B cell (primary cell): ENCODE measurements around the gene IKBKG. TPM values are rescaled to one million over a fixed set of nuclear protein-coding genes. Genes with fewer than 3 reads are reported as not detected.
"Not testable (repeated sequence)": the region's sequence is repeated elsewhere in the genome, so short reads cannot be mapped to it uniquely, and the experiment has no call there.

Source experiments
- ATAC-seq: fragments of 200-7000 bp; cut with Tn5 transposase; one replicate; pipeline ENCODE4 v1.10.0; 2021; ENCODE audit warnings: low read depth, mild to moderate bottlenecking, moderate number of reproducible peaks, moderate library complexity
- CTCF ChIA-PET: fragments of 350-600 bp; sonication (Branson Sonifier 250); formaldehyde crosslinking; loops from one replicate; lab custom pipeline; 2021; ENCODE audit warnings: antibody characterized with exemption, inconsistent platforms; lab: Charles Lee
- POLR2A ChIA-PET: fragments of 350-600 bp; sonication (Branson Sonifier 250); formaldehyde crosslinking; loops from one replicate; lab custom pipeline; 2021; ENCODE audit warnings: antibody characterized with exemption; lab: Charles Lee
- DNase-seq: peaks from one replicate; pipeline ENCODE4 v3.0.0; 2013
- H2AFZ ChIP-seq: 2 replicates; pipeline ENCODE4 v1.6.1; 2012; ENCODE audit warnings: mild to moderate bottlenecking, low read depth, low read length; ENCODE audit not compliant: insufficient read depth, poor library complexity, severe bottlenecking
- H3K27ac ChIP-seq, 2 donors: 1 replicate in 1 of 2; 2 replicates in 1 of 2; pipeline ENCODE4 v1.5.1; 2012 to 2013; ENCODE audit warnings: low read length in 2 of 2, mild to moderate bottlenecking in 2 of 2, moderate library complexity in 1 of 2
- H3K27me3 ChIP-seq, 4 experiments: fragments of 200-600 bp in 1 of 4; sonication (generic) in 1 of 4; replicated peaks in 1 of 4; 1 replicate in 2 of 4; 2 replicates in 2 of 4; pipeline versions ENCODE4 v1.6.1 to v1.7.0; 2013 to 2016; ENCODE audit warnings: low read length in 3 of 4, mild to moderate bottlenecking in 2 of 4, mixed read lengths in 1 of 4, moderate library complexity in 1 of 4; ENCODE audit not compliant: insufficient read depth in 4 of 4, control insufficient read depth in 3 of 4; ENCODE audit errors: control extremely low read depth in 1 of 4
- H3K36me3 ChIP-seq, 2 experiments: replicated peaks in 1 of 2; 1 replicate in 1 of 2; 2 replicates in 1 of 2; pipeline versions ENCODE4 v1.6.1 to v1.7.1; 2013; ENCODE audit warnings: low read length in 1 of 2; ENCODE audit not compliant: insufficient read depth in 2 of 2, control insufficient read depth in 1 of 2; ENCODE audit errors: control extremely low read depth in 1 of 2, extremely low read depth in 1 of 2
- H3K4me1 ChIP-seq, 2 donors: fragments of 200-600 bp in 1 of 2; sonication (generic) in 1 of 2; 1 replicate in 1 of 2; 2 replicates in 1 of 2; pipeline versions ENCODE4 v1.5.1 to v1.6.1; 2013 to 2017; ENCODE audit warnings: low read length in 2 of 2; ENCODE audit not compliant: control insufficient read depth in 2 of 2, insufficient read depth in 2 of 2
- H3K4me2 ChIP-seq: replicated peaks from 2 replicates; pipeline ENCODE3; 2012; ENCODE audit warnings: mild to moderate bottlenecking, low read depth, low read length; ENCODE audit not compliant: poor library complexity, severe bottlenecking
- H3K4me3 ChIP-seq, 5 experiments: fragments of 200-600 bp in 1 of 5; sonication (generic) in 1 of 5; 1 replicate in 3 of 5; 2 replicates in 2 of 5; pipeline versions ENCODE4 v1.5.1 to v1.7.0; 2011 to 2016; ENCODE audit warnings: low read length in 4 of 5, mild to moderate bottlenecking in 4 of 5, low read depth in 2 of 5, control low read depth in 1 of 5, moderate library complexity in 1 of 5; ENCODE audit not compliant: insufficient read depth in 1 of 5; ENCODE audit errors: control extremely low read depth in 1 of 5, extremely low read depth in 1 of 5
- H3K79me2 ChIP-seq: fragments of 200-600 bp; sonication (generic); one replicate; pipeline ENCODE4 v1.6.0; 2016; ENCODE audit warnings: low read length; ENCODE audit not compliant: control insufficient read depth, insufficient read depth
- H3K9ac ChIP-seq: fragments of 200-600 bp; sonication (generic); 2 replicates; pipeline ENCODE4 v1.6.1; 2017; ENCODE audit warnings: mild to moderate bottlenecking, low read length, moderate library complexity
- H3K9me3 ChIP-seq, 3 donors: one replicate each; pipeline versions ENCODE4 v1.6.1 to v1.7.1; 2013; ENCODE audit warnings: low read length in 2 of 3; ENCODE audit not compliant: control insufficient read depth in 2 of 3, insufficient read depth in 1 of 3; ENCODE audit errors: control extremely low read depth in 1 of 3
- H4K20me1 ChIP-seq: 2 replicates; pipeline ENCODE4 v1.6.0; 2012; ENCODE audit warnings: mild to moderate bottlenecking, low read length; ENCODE audit not compliant: insufficient read depth, control insufficient read depth, poor library complexity, severe bottlenecking
- H3K27ac Mint-ChIP-seq: one replicate; pipeline ENCODE4 v1.8.0; 2021; ENCODE audit warnings: mixed read lengths
- H3K27me3 Mint-ChIP-seq: one replicate; pipeline ENCODE4 v1.8.0; 2021; ENCODE audit warnings: mixed read lengths
- H3K4me1 Mint-ChIP-seq: one replicate; pipeline ENCODE4 v1.8.0; 2021; ENCODE audit warnings: mixed read lengths
- H3K4me3 Mint-ChIP-seq: one replicate; pipeline ENCODE4 v1.8.0; 2021; ENCODE audit warnings: mixed read lengths
- H3K9me3 Mint-ChIP-seq: one replicate; pipeline ENCODE4 v1.8.0; 2022; ENCODE audit warnings: mixed read lengths; ENCODE audit not compliant: insufficient read depth
- CTCF ChIP-seq: fragments of 200-600 bp; IDR thresholded peaks from one replicate; pipeline ENCODE4 v1.8.0; 2022; ENCODE audit warnings: antibody characterized with exemption, mild to moderate bottlenecking
- EZH2 ChIP-seq: IDR thresholded peaks from 2 replicates; pipeline ENCODE4 v1.6.1; 2012; ENCODE audit warnings: borderline replicate concordance, low read depth, mild to moderate bottlenecking, moderate library complexity, low read length; ENCODE audit not compliant: insufficient read depth, poor library complexity, severe bottlenecking
- WGBS: methylation state at CpG from one replicate; pipeline ENCODE4 v1.1.5; 2013; ENCODE audit warnings: missing lambda C conversion rate; ENCODE audit not compliant: insufficient coverage; 5-methylcytosine and 5-hydroxymethylcytosine counted together
- intact Hi-C: fragments of 100-400 bp; cut with micrococcal nuclease; formaldehyde crosslinking; loops from one replicate; pipeline ENCODE4 v1.10.0; 2022
- polyA plus RNA-seq: library from polyadenylated mRNA; depleted of rRNA; stranded (reverse); fragments of >200 nt; gene quantifications from 2 replicates; pipeline ENCODE4 v1.2.3, GENCODE V29; 2012
- total RNA-seq, 2 donors: library from RNA; stranded (reverse); fragments of 120-200 nt in 1 of 2; gene quantifications; 1 replicate in 1 of 2; 2 replicates in 1 of 2; pipeline versions ENCODE4 v1.2.3 to v1.2.4, GENCODE V29; 2013 to 2022

IKBKG gene
- total and polyA plus RNA-seq, 2 donors (not counting 1 experiment from before 2014, with no cell fraction given) = 46.7 to 65.1 TPM

GRCh38 chrX:154539077-154539476, 8.3 kb upstream of the IKBKG start:
- Mint-ChIP-seq H3K9me3 (no peaks in the 10 kb centered on the region), H3K4me3 (no peak overlapping the region), H3K27me3 (no peaks in the 10 kb centered on the region), H3K4me1 (peaks cover 21% of the 10 kb centered on the region), H3K27ac (no peak overlapping the region)
- H3K36me3 ChIP-seq = peaks cover 0 to 12% of the 10 kb centered on the region in 2 experiments
- no peak for ATAC-seq
- intact Hi-C loops = no loop called here
- H3K9ac ChIP-seq = no peak overlapping the region
- POLR2A ChIA-PET = no interaction called here
- CTCF ChIA-PET = interaction anchor here (1.3 kb wide), 1 partner anchor 166 kb away, joined by 4 read pairs; no protein-coding TSS in a partner anchor
- DNase-seq = no peak
- WGBS = 93% methylated on average over 4 of the region's 8 CpGs
- peaks cover 9% of the 10 kb centered on the region for H3K79me2 ChIP-seq
- H2AFZ ChIP-seq = no peak overlapping the region
- no peak for TF ChIP-seq CTCF
- no peak for TF ChIP-seq EZH2
- H3K4me3 ChIP-seq = no peak overlapping the region
- no peaks in the 10 kb centered on the region for H4K20me1 ChIP-seq
- no peak overlapping the region for H3K27ac ChIP-seq
- no peaks in the 10 kb centered on the region for H3K9me3 ChIP-seq
- H3K4me2 ChIP-seq = no peak overlapping the region
- H3K4me1 ChIP-seq = peaks cover 20 to 30% of the 10 kb centered on the region in 2 donors
- no peaks in the 10 kb centered on the region for H3K27me3 ChIP-seq

- H3K27me3 Mint-ChIP-seq, H3K9ac ChIP-seq, H3K4me2 ChIP-seq, H3K4me3 ChIP-seq, ATAC-seq, intact Hi-C loops, H4K20me1 ChIP-seq, H3K27ac ChIP-seq, H3K9me3 ChIP-seq, H2AFZ ChIP-seq, H3K4me3 Mint-ChIP-seq, H3K79me2 ChIP-seq, CTCF ChIA-PET, H3K27ac Mint-ChIP-seq, H3K27me3 ChIP-seq, DNase-seq, H3K36me3 ChIP-seq, H3K9me3 Mint-ChIP-seq: not testable (repeated sequence)
- POLR2A ChIA-PET = interaction anchor here (0.7 to 1.0 kb wide), 2 partner anchors 170 to 813 kb away, joined by 6 to 8 read pairs; no protein-coding TSS in a partner anchor
- H3K4me1 Mint-ChIP-seq = peaks cover 21% of the 10 kb centered on the region
- peaks cover 20 to 33% of the 10 kb centered on the region in 2 donors for H3K4me1 ChIP-seq
- WGBS = 100% methylated on average over 1 of the region's 7 CpGs
Measured at GRCh38 chrX:154540365-154540764, 7.1 kb upstream of the IKBKG start.
